ENCODE measurements around the gene PARP16. TPM values are rescaled to one million over a fixed set of nuclear protein-coding genes. Genes with fewer than 3 reads are reported as not detected.

Gene PARP16
- total and polyA plus RNA-seq, 4 experiments from 2014 or later = 20.8 to 27.2 (median 24.2) TPM

GRCh38 chr15:65303687-65304380 lies 17.2 kb upstream of the PARP16 start:
- POLR2A ChIA-PET (ENCODE audit: partially characterized antibody) = interaction anchor here (0.7 to 4.3 kb wide), 21 partner anchors 8 to 916 kb away, joined by 3 to 89 read pairs (median 4); partner anchors contain the start of genes CLPX, PARP16, PDCD7 and RAB11A
- Mint-ChIP-seq H3K27me3 (no peaks in the 10 kb centered on the region), H3K27ac (peak overlapping the region; percentile 96 to 100 (median 99)), H3K4me1 (peaks cover 22 to 39% (median 29%) of the 10 kb centered on the region in 4 donors), H3K36me3 (peaks cover 0 to 10% of the 10 kb centered on the region in 2 donors), H3K9me3 (peaks cover 0 to 9% (median 0%) of the 10 kb centered on the region in 8 donors), H3K4me3 (peak overlapping the region; percentile 91 to 98 (median 95))
- Histone ChIP-seq H3K27ac (ENCODE audit: low read depth, low read length) (peak overlapping the region; percentile 92), H3K9me3 (ENCODE audit: control insufficient read depth in 1 of 2, low read length in 2 of 2) (no peaks in the 10 kb centered on the region), H3K4me1 (ENCODE audit: insufficient read depth, low read length) (peaks cover 31% of the 10 kb centered on the region), H3K27me3 (ENCODE audit: insufficient read depth, low read length) (no peaks in the 10 kb centered on the region), H3K36me3 (ENCODE audit: insufficient read depth, low read length) (no peaks in the 10 kb centered on the region), H3K4me3 (ENCODE audit: low read length in 2 of 2) (peak overlapping the region; percentile 61 to 73)
- no peak for DNase-seq
- CTCF ChIA-PET (ENCODE audit: partially characterized antibody) = interaction anchor here (3.5 kb wide), 1 partner anchor 17 kb away, joined by 24 read pairs; the partner anchor contains the start of gene PARP16
- intact Hi-C loops (cut with micrococcal nuclease) = loop anchor here (1.0 to 10.0 kb wide), 4 partner anchors 8 to 1201 kb away; partner anchors contain the start of genes CLPX, PARP16, RNU5A-1 and RPL4

- Mint-ChIP-seq H3K4me3 (no peak overlapping the region), H3K9me3 (peaks cover 0 to 9% (median 0%) of the 10 kb centered on the region in 8 donors), H3K27ac (peak overlapping the region in 1 of 7 donors; percentile 100), H3K27me3 (no peaks in the 10 kb centered on the region), H3K4me1 (peaks cover 30 to 57% (median 39%) of the 10 kb centered on the region in 4 donors), H3K36me3 (peaks cover 0 to 10% of the 10 kb centered on the region in 2 donors)
- H3K27ac ChIP-seq (ENCODE audit: low read depth, low read length) = no peak overlapping the region
- intact Hi-C loops (cut with micrococcal nuclease) = loop anchor here (10.0 kb wide), 1 partner anchor 1203 kb away; the partner anchor contains the start of genes RPL4 and ZWILCH
- no peaks in the 10 kb centered on the region for H3K9me3 ChIP-seq (ENCODE audit: control insufficient read depth in 1 of 2, low read length in 2 of 2)
- no peak overlapping the region for H3K4me3 ChIP-seq (ENCODE audit: low read length in 2 of 2)
- POLR2A ChIA-PET (ENCODE audit: partially characterized antibody) = interaction anchor here (3.2 to 4.3 kb wide), 2 partner anchors 16 to 17 kb away, joined by 44 to 89 read pairs; partner anchors contain the start of gene PARP16
- no peak for DNase-seq
- H3K36me3 ChIP-seq (ENCODE audit: insufficient read depth, low read length) = no peaks in the 10 kb centered on the region
- H3K27me3 ChIP-seq (ENCODE audit: insufficient read depth, low read length) = no peaks in the 10 kb centered on the region
- H3K4me1 ChIP-seq (ENCODE audit: insufficient read depth, low read length) = peaks cover 44% of the 10 kb centered on the region
- CTCF ChIA-PET (ENCODE audit: partially characterized antibody) = no interaction called here
These were observed 15.4 kb upstream of the PARP16 start for GRCh38 chr15:65302061-65302460.

- Histone ChIP-seq H3K4me3 (ENCODE audit: low read length in 2 of 2) (no peak overlapping the region), H3K9me3 (ENCODE audit: control insufficient read depth in 1 of 2, low read length in 2 of 2) (no peaks in the 10 kb centered on the region), H3K4me1 (ENCODE audit: insufficient read depth, low read length) (peaks cover 55% of the 10 kb centered on the region), H3K36me3 (ENCODE audit: insufficient read depth, low read length) (no peaks in the 10 kb centered on the region), H3K27me3 (ENCODE audit: insufficient read depth, low read length) (no peaks in the 10 kb centered on the region), H3K27ac (ENCODE audit: low read depth, low read length) (no peak overlapping the region)
- Mint-ChIP-seq H3K36me3 (peaks cover 0 to 10% of the 10 kb centered on the region in 2 donors), H3K9me3 (peaks cover 0 to 9% (median 0%) of the 10 kb centered on the region in 8 donors), H3K4me3 (no peak overlapping the region), H3K27me3 (no peaks in the 10 kb centered on the region), H3K27ac (peak overlapping the region in 2 of 7 donors; percentile 89 to 95), H3K4me1 (peaks cover 31 to 62% (median 44%) of the 10 kb centered on the region in 4 donors)
- DNase-seq = no peak
- POLR2A ChIA-PET (ENCODE audit: partially characterized antibody) = interaction anchor here (1.7 to 3.2 kb wide), 3 partner anchors 15 to 407 kb away, joined by 6 to 44 read pairs (median 10); partner anchors contain the start of genes CLPX and PARP16
- CTCF ChIA-PET (ENCODE audit: partially characterized antibody) = interaction anchor here (0.8 to 1.6 kb wide), 4 partner anchors 14 to 267 kb away, joined by 3 to 5 read pairs (median 4); partner anchors contain the start of gene PARP16
- intact Hi-C loops (cut with micrococcal nuclease) = loop anchor here (10.0 kb wide), 1 partner anchor 1204 kb away; the partner anchor contains the start of genes RPL4 and ZWILCH
These were observed 14.3 kb upstream of the PARP16 start for GRCh38 chr15:65300924-65301441.

- Mint-ChIP-seq H3K27ac (peak overlapping the region in 6 of 7 donors; percentile 81 to 97 (median 92)), H3K36me3 (peaks cover 0 to 5% of the 10 kb centered on the region in 2 donors), H3K4me3 (peak overlapping the region; percentile 58 to 95 (median 88)), H3K9me3 (no peaks in the 10 kb centered on the region), H3K27me3 (no peaks in the 10 kb centered on the region), H3K4me1 (peaks cover 20 to 49% (median 38%) of the 10 kb centered on the region in 4 donors)
- no peak for DNase-seq
- no peaks in the 10 kb centered on the region for H3K36me3 ChIP-seq (ENCODE audit: insufficient read depth, low read length)
- no peak overlapping the region for H3K27ac ChIP-seq (ENCODE audit: low read depth, low read length)
- no peaks in the 10 kb centered on the region for H3K27me3 ChIP-seq (ENCODE audit: insufficient read depth, low read length)
- ChIA-PET CTCF (ENCODE audit: partially characterized antibody) (interaction anchor here (1.0 to 1.5 kb wide), 4 partner anchors 13 to 265 kb away, joined by 3 to 11 read pairs (median 5); partner anchors contain the start of gene PARP16), POLR2A (ENCODE audit: partially characterized antibody) (interaction anchor here (2.0 to 4.2 kb wide), 3 partner anchors 12 to 113 kb away, joined by 19 to 92 read pairs (median 44); partner anchors contain the start of genes CLPX and PARP16)
- no peaks in the 10 kb centered on the region for H3K9me3 ChIP-seq (ENCODE audit: control insufficient read depth in 1 of 2, low read length in 2 of 2)
- H3K4me3 ChIP-seq (ENCODE audit: low read length in 2 of 2) = peak overlapping the region in 1 of 2 donors; percentile 17
- H3K4me1 ChIP-seq (ENCODE audit: insufficient read depth, low read length) = peaks cover 53% of the 10 kb centered on the region
- intact Hi-C loops (cut with micrococcal nuclease) = no loop called here
These were observed 12.0 kb upstream of the PARP16 start for GRCh38 chr15:65298731-65299130.

- Mint-ChIP-seq H3K27me3 (no peaks in the 10 kb centered on the region), H3K27ac (peak overlapping the region in 2 of 7 donors; percentile 12 to 53), H3K4me3 (no peak overlapping the region), H3K4me1 (peaks cover 13 to 27% (median 20%) of the 10 kb centered on the region in 4 donors), H3K36me3 (peaks cover 0 to 1% of the 10 kb centered on the region in 2 donors), H3K9me3 (peaks cover 0 to 1% (median 0%) of the 10 kb centered on the region in 8 donors)
- intact Hi-C loops (cut with micrococcal nuclease) = no loop called here
- DNase-seq = no peak
- Histone ChIP-seq H3K4me1 (ENCODE audit: insufficient read depth, low read length) (peaks cover 29% of the 10 kb centered on the region), H3K27ac (ENCODE audit: low read depth, low read length) (no peak overlapping the region), H3K4me3 (ENCODE audit: low read length in 2 of 2) (no peak overlapping the region), H3K36me3 (ENCODE audit: insufficient read depth, low read length) (no peaks in the 10 kb centered on the region), H3K9me3 (ENCODE audit: control insufficient read depth in 1 of 2, low read length in 2 of 2) (no peaks in the 10 kb centered on the region), H3K27me3 (ENCODE audit: insufficient read depth, low read length) (no peaks in the 10 kb centered on the region)
- CTCF ChIA-PET (ENCODE audit: partially characterized antibody) = no interaction called here
- POLR2A ChIA-PET (ENCODE audit: partially characterized antibody) = interaction anchor here (3.1 kb wide), 1 partner anchor 12 kb away, joined by 9 read pairs; the partner anchor contains the start of gene RNU5B-1
These were observed 6.3 kb upstream of the PARP16 start for GRCh38 chr15:65292938-65293518.

GRCh38 chr15:65290228-65290627 lies 3.5 kb upstream of the PARP16 start:
- Histone ChIP-seq H3K4me3 (ENCODE audit: low read length in 2 of 2) (no peak overlapping the region), H3K27ac (ENCODE audit: low read depth, low read length) (no peak overlapping the region), H3K4me1 (ENCODE audit: insufficient read depth, low read length) (peaks cover 22% of the 10 kb centered on the region), H3K9me3 (ENCODE audit: control insufficient read depth in 1 of 2, low read length in 2 of 2) (no peaks in the 10 kb centered on the region), H3K36me3 (ENCODE audit: insufficient read depth, low read length) (no peaks in the 10 kb centered on the region), H3K27me3 (ENCODE audit: insufficient read depth, low read length) (no peaks in the 10 kb centered on the region)
- H3K4me3 Mint-ChIP-seq = no peak overlapping the region
- ChIA-PET POLR2A (ENCODE audit: partially characterized antibody) (no interaction called here), CTCF (ENCODE audit: partially characterized antibody) (no interaction called here)
- no peak for DNase-seq
- no peak overlapping the region for H3K27ac Mint-ChIP-seq
- intact Hi-C loops (cut with micrococcal nuclease) = no loop called here
- H3K9me3 Mint-ChIP-seq = peaks cover 0 to 1% (median 0%) of the 10 kb centered on the region in 8 donors
- H3K36me3 Mint-ChIP-seq = no peaks in the 10 kb centered on the region
- H3K4me1 Mint-ChIP-seq = peaks cover 16 to 30% (median 20%) of the 10 kb centered on the region in 4 donors
- no peaks in the 10 kb centered on the region for H3K27me3 Mint-ChIP-seq
